Activated naive CD4-positive, alpha-beta T cell treated with anti-CD3 and anti-CD28 coated beads, Interleukin-2, amount 50 U/mL, for 72 hours (primary cell): ENCODE results near the gene LAX1. TPM values are rescaled to one million over a fixed set of nuclear protein-coding genes. Genes with fewer than 3 reads are reported as not detected.
"Not testable (repeated sequence)": the region's sequence is repeated elsewhere in the genome, so short reads cannot be mapped to it uniquely, and the experiment has no call there.

ENCODE experiments used
- ATAC-seq, 2 donors: fragments of 150-1000 bp; cut with Tn5 transposase; 2 replicates each; pipeline ENCODE4 v1.10.0; 2021; ENCODE audit warnings: mild to moderate bottlenecking in 2 of 2, moderate library complexity in 2 of 2
- DNase-seq, 2 donors: peaks; one replicate each; pipeline ENCODE4 v3.0.0; 2021 to 2022; ENCODE audit warnings: low spot score in 2 of 2
- H3K27ac Mint-ChIP-seq, 2 donors: one replicate each; pipeline ENCODE4 v1.8.0; 2022; ENCODE audit warnings: mild to moderate bottlenecking in 2 of 2, mixed read lengths in 2 of 2
- H3K36me3 Mint-ChIP-seq, 2 donors: one replicate each; pipeline ENCODE4 v1.8.0; 2022; ENCODE audit warnings: mixed read lengths in 2 of 2
- H3K9me3 Mint-ChIP-seq, 2 donors: one replicate each; pipeline ENCODE4 v1.8.0; 2022; ENCODE audit warnings: mixed read lengths in 2 of 2
- total RNA-seq, 2 donors: library from RNA; stranded (reverse); gene quantifications; one replicate each; pipeline ENCODE4 v1.2.3, GENCODE V29; 2022

Gene LAX1, protein sequence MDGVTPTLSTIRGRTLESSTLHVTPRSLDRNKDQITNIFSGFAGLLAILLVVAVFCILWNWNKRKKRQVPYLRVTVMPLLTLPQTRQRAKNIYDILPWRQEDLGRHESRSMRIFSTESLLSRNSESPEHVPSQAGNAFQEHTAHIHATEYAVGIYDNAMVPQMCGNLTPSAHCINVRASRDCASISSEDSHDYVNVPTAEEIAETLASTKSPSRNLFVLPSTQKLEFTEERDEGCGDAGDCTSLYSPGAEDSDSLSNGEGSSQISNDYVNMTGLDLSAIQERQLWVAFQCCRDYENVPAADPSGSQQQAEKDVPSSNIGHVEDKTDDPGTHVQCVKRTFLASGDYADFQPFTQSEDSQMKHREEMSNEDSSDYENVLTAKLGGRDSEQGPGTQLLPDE
- 10 to 100 TPM; 12.3 to 20.4 TPM for total RNA-seq

DNA sequence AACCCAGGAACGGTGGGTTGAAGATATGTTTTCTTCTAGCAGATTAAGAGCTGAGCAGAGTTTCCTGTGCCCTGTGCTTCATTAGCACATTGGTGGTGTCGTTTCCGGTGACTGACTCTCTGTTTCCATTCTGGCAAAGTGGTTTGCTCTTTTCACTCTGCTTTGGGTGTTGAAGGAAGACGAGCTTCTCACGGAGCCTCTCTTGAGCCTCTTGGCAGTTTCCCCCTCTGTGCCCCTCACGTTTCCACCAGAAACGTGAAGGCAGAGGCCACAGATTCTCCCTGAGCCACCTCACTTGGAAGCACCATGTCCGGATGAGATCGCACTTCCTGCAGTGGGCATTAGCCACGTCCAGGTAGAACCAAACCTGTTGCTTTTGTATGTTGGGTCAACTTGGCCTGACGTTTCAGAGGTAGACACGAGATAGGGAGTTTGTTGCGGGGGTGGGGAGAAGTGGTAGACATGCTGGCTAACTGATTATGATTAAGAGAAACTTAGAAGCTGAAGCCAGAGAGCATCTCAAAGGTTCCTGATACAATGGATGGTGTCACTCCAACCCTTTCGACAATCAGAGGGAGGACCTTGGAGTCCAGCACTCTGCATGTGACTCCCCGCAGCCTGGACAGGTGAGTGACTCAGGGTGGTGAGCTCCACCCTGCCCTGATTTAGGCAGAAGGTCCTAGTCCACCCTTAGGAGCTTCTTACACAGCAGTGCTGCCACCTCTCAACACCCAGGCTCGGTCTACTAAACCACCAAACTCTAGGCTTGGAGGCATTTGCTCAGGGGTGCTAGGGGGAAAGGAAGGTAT lies at the start of gene LAX1:
LAX1 (plus strand) TSS at position 155 of the 809 bp plus-strand sequence; CDS start at position 538, 383 bp downstream.
- peaks cover 16 to 25% of the 10 kb centered on the region in 2 donors for H3K36me3 Mint-ChIP-seq
- DNase-seq, result peak; percentile 72 to 85
- H3K9me3 Mint-ChIP-seq, result no peaks in the 10 kb centered on the region
- ATAC-seq, result peak; percentile 84 to 91
- H3K27ac Mint-ChIP-seq, result peak within 1 kb of the TSS; percentile 98

DNA sequence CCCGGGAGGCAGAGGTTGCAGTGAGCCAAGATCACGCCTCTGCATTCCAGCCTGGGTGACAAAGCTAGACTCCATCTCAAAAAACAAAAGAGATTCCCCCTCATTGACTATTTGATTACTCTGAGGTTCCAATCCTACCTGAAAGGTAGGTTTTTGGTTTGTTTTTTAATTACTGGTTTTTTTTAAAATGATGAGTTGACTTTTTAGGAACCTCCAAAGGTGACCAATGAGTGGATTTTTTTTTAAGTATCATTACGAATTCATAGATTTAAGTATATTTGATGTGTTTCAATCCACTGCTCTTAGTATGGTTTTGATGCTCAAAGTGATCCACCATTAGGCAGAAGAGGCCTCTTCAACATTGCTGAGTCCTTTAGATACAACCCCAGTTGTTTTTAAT lies 47.9 kb upstream of the LAX1 start:
- Mint-ChIP-seq H3K36me3 (peaks cover 0 to 6% of the 10 kb centered on the region in 2 donors), H3K27ac (no peak overlapping the region), H3K9me3 (no peaks in the 10 kb centered on the region)
- no peak for ATAC-seq
- no peak for DNase-seq

DNA sequence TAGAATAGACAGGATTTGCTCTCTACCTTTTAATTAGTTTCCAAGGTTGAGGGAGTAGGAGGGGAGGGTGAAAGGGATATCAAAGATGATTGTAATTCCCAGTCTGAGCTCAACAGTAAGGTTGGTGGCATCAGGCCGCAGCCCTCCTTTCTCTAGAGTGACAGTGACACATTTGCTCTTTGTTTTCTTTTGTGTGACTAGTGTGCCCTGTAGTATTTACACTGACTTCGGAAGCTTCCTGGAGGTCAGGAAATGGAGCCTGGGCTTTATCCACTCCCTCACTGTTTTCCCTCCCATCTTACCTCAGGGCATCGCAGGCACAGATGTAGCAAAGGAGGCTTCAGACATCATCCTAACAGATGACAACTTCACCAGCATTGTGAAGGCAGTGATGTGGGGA lies 44.7 kb upstream of the LAX1 start:
- no peak overlapping the region for H3K27ac Mint-ChIP-seq
- peaks cover 0 to 12% of the 10 kb centered on the region in 2 donors for H3K36me3 Mint-ChIP-seq
- ATAC-seq (no peak), DNase-seq (no peak)
- no peaks in the 10 kb centered on the region for H3K9me3 Mint-ChIP-seq

DNA sequence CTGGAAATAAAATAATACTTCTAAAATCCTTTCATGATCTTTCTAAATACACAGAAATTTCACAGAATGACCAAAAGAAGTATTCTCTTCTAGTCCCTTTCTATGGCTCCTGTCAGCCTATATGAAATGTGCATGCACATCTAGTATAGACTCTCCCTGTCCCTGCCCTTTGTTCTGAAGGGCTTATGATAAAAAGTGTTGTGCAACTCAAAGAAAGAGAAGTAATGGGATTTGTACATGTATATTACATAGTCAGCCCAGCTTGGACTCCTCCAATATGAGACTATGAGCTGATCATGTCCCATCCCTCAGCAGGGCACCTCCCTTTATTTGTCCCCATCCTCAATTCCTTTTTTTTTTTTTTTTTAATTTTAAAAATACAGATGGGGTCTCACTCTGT lies 42.1 kb upstream of the LAX1 start:
- Mint-ChIP-seq H3K27ac (no peak overlapping the region), H3K36me3 (peaks cover 4 to 18% of the 10 kb centered on the region in 2 donors), H3K9me3 (no peaks in the 10 kb centered on the region)
- ATAC-seq, result no peak
- no peak for DNase-seq

DNA sequence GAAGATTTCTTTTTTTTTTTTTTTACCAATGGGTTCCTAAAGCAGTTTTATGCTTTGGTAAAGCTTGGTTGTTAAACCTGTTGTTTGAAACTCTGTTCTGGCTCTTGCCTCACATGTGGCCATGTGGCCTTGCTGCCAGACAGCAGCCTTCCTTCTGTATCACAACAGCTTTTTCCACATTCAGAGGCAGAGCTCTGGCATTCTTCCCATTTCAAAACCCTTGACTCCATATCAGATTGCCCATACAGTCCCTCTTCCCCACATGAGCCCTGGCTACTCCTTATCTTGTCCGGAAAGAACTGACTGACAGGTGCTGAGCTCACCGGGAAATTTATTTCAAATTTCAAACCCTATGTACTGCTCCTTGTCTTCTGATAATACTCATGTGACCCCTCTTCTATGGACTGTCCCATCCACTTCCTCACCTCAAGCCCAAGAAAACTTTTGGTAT lies 38.5 kb upstream of the LAX1 start:
- ATAC-seq (no peak), DNase-seq (no peak)
- no peaks in the 10 kb centered on the region for H3K9me3 Mint-ChIP-seq
- peaks cover 4 to 15% of the 10 kb centered on the region in 2 donors for H3K36me3 Mint-ChIP-seq
- H3K27ac Mint-ChIP-seq, result peak overlapping the region; percentile 15 to 62

DNA sequence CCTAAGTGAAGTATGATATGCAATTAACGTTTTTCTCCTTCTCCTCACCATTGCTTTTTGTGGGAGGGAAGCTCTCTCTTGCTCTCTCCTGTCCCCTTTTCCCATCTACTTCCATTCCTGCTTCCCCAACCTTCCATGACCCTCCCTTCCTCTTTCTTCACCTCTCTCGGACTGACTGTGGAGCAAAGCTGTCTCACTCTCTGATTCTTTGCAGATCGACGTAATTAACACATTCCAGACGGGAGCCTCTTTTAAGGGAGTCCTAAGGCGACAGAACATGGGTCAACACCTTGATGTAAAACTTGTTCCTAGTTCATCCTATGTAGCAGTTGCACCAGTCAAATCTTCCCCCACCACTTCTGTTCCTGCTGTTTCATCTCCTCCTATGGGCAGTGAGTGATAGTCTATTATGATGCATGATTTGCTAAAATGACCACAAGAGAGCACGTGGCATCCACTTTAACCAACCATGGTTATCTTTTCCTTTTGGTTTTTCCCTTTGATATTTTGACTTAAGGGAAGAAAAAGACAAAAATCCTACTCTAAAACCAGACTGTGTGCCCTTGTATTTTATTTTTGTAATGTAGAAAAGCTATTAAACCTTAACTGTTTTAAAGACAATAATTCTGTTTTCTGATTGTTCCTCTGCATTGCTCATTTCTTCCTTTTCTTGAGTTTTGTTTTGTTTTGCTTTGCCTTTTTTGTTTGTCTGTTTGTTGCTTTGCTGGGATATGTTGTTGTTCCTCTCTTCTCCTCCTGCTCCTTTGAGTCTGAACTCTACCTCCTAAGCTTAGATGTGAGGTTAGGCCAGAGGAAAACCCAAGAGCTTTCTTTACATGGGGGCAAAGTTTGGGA lies 31.7 kb upstream of the LAX1 start:
- Mint-ChIP-seq H3K27ac (no peak overlapping the region), H3K36me3 (no peaks in the 10 kb centered on the region), H3K9me3 (no peaks in the 10 kb centered on the region)
- ATAC-seq, result peak in 1 of 2 donors; percentile 67
- no peak for DNase-seq

DNA sequence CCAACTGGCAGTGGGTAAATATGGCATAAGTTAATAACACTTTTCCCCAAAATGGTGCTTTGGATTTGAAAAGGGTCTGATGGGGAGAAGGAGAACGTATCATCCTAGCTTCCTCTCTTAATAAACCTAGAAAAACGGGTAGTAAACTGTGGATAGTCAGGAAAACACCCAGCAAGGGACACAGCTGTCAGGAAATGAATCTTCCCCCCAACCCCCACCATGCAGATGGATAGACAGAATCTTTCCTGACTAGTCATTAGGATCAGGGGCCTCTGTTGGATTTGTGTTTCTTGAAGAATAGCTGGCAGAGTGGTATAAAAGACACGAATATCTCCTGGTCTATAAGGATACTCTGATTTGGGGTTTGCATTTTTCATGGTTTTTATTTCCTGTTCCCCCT lies 22.5 kb upstream of the LAX1 start:
- Mint-ChIP-seq H3K27ac (no peak overlapping the region), H3K9me3 (peaks cover 0 to 13% of the 10 kb centered on the region in 2 donors), H3K36me3 (peaks cover 0 to 32% of the 10 kb centered on the region in 2 donors)
- no peak for ATAC-seq
- no peak for DNase-seq

DNA sequence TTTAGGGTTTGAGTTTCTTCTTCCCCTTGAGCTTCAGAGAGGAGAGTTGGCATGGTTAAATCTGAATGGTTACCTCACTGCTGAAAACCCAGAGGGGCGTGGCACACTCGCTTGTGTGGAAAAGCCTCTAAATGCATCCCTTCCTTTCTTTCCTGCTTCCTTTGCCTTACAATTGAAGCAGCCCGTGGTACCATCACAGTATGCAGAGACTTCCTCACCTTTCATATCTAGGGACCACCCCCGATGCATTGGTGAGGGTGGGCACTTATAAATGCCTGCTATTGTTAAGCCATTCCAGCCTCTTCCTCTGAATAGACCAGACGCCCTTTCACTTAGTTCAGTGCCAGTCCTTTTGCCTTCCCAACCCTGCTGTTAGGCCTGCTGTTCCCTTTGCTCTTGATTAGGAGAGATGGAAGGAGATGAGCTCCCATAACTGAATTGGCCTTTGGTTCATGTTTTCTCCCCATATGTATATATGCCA lies 21.9 kb upstream of the LAX1 start:
- no peak overlapping the region for H3K27ac Mint-ChIP-seq
- no peak for DNase-seq
- ATAC-seq, result no peak
- H3K36me3 Mint-ChIP-seq, result peaks cover 0 to 32% of the 10 kb centered on the region in 2 donors
- H3K9me3 Mint-ChIP-seq, result peaks cover 0 to 13% of the 10 kb centered on the region in 2 donors

DNA sequence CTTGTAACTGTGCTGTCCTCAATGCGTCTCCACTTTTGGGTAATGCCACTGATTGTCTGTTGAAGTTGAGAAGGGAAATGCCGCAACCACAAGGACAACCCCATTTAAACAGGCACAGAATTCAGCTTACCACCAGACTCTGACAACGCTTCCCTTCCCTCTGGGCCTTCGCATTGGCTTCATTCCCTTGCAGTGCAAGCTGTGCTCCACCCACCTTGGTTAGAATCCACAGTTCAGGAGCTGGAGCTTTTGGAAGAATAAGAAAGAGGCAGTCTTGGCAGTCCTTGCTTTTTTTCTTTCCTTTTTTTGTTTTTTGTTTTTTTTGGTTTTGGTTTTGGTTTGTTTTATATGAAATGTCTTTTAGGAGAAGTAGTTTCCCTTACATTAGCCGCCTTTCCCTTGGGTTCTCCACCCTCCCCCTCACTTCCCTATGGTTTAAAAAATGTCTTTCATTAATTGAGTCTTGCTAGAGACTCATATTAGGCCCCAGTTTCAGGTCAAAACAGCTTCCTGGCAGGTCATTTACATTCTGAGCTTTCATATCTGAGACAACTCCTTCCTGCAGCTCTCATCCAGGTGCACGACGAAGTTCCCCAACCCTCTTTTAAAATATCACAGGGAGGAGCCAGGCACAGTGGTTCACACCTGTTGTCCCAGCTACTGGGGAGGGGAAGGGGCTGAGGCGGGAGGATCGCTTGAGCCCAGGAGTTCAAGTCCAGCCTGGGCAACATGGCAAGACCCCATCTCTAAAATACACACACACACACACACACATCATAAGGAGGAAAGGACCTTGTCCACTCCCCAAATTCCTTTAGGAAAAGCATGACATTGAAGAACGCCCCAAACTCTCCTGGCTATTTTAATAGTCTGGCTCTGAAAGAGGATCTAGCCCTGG lies 20.7 kb upstream of the LAX1 start:
- ATAC-seq (peak; percentile 50 to 88), DNase-seq (no peak)
- Mint-ChIP-seq H3K36me3 (peaks cover 0 to 32% of the 10 kb centered on the region in 2 donors), H3K27ac (peak overlapping the region; percentile 86 to 91), H3K9me3 (peaks cover 0 to 13% of the 10 kb centered on the region in 2 donors)

DNA sequence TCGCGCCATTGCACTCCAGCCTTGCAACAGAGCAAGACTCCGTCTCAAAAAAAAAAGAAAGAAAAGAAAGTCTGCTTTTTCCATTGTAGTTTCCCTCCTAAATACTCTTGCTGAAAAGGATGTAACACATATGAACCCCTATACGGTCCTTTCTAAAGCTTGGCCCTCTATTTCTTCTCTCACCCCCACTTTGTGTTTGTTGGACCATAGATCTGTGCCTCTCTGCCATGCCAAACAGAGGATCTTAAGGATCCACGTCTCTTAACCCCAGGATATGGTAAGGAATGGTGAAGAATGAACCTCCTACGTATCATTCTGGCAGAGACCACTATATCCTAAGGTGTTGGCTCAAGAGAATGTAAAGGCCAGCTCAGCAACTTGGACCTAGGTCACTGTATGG lies 18.7 kb upstream of the LAX1 start:
- Mint-ChIP-seq H3K36me3 (peaks cover 0 to 18% of the 10 kb centered on the region in 2 donors), H3K27ac (peak overlapping the region in 1 of 2 donors; percentile 13), H3K9me3 (peaks cover 0 to 13% of the 10 kb centered on the region in 2 donors)
- ATAC-seq (no peak), DNase-seq (no peak)

DNA sequence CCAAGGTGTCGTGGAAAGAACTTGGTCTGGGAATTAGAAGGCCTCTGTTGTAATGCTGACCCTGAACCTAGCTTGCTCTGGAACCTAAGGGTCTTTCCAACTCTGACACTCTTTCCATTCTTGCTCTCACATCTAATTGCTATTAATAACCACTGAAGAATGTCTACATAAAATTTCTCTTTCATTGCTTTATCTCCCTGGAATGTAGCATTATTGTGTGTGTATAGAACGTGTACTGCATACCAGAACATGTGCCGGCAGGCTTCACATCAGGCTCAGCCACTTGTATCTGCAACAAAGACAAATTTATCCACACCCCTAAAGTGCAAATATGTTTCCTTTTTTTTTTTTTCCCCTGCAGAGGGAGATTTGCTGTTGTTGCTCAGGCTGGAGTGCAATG lies 13.9 kb upstream of the LAX1 start:
- DNase-seq (no peak), ATAC-seq (no peak)
- Mint-ChIP-seq H3K27ac (no peak overlapping the region), H3K9me3 (no peaks in the 10 kb centered on the region), H3K36me3 (no peaks in the 10 kb centered on the region)

DNA sequence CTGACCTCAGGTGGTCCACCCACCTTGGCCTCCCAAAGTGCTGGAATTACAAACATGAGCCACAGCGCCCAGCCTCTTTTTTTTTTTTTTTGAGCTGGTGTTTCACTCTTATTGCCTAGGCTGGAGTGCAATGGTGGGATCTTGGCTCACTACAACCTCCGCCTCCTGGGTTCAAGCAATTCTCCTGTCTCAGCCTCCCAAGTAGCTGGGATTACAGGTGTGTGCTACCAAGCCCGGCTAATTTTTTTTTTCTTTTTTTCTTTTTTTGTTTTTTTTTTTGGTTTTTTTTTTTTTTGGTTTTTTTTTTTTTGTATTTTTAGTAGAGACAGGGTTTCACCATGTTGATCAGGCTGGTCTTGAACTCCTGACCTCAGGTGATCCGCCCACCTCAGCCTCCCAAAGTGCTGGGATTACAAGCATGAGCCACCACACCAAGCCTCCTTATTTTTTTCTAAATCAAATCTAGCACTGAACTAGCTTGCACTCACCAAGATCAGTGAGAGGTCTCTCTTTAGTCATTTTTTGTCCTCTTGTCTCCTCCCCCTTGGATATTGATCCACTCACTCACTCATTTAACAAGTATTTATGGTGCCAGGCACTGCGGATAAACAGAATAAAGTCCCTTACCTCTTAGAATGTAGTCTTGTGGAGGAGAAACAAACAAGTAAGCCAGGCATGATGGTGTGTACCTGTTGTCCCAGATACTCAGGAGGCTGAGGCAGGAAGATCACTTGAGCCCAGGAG lies 13.2 kb upstream of the LAX1 start:
- not testable (repeated sequence) for H3K9me3 Mint-ChIP-seq, DNase-seq, H3K27ac Mint-ChIP-seq, ATAC-seq, H3K36me3 Mint-ChIP-seq

DNA sequence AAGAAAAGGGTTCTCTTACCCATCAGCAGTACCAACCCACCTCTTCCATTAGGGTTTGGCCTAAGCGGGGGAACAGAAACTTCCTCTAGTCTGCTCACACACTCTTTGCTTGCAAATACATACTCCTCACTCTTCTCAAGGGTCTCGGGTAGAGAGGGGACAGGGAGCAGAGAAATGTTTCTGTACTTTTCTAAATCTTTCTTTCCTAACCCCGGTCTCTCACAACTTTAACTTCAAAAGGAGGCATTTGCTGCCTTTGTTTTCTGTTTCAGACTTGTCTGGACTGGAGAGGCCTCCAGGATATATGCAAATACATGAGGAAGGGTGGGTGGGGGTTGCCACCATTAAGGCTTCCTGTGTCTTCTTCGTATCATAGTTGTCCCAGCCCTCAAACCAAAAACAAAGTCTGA lies 10.5 kb upstream of the LAX1 start:
- DNase-seq (no peak), ATAC-seq (peak; percentile 52 to 74)
- H3K27ac Mint-ChIP-seq, result peak overlapping the region; percentile 91 to 95
- no peaks in the 10 kb centered on the region for H3K9me3 Mint-ChIP-seq
- H3K36me3 Mint-ChIP-seq, result no peaks in the 10 kb centered on the region

DNA sequence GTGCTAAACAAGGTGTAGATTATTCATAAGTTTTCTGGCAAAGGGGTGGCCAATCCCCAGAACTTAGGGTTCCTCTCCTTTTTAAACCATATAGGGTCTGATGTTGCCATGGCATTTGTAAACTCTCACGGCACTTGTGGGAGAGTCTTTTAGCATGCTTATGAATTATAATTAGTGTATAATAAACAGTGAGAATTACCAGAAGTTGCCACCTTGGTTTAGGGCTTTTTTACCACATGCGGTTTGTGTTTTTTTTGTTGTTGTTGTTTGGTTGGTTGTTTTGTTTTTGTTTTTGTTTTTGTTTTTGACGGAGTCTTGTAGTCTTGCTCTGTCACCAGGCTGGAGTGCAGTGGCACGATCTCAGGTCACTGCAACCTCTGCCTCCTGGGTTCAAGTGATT lies 8.9 kb upstream of the LAX1 start:
- H3K27ac Mint-ChIP-seq, result peak overlapping the region in 1 of 2 donors; percentile 44

DNA sequence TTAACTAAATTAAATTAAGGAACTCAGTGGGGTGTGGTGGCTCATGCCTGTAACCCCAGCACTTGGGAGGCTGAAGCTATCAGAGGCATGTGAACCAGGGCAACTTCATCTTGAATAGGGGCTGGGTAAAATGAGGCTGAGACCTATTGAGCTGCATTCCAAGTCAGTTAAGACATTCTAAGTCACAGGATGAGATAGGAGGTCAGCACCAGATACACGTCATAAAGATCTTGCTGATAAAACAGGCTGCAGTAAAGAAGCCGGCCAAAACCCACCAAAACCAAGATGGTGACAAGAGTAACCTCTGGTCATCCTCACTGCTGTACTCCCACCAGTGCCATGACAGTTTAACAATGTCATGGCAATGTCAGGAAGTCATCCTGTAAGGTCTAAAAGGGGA lies 6.2 kb upstream of the LAX1 start:
- H3K27ac Mint-ChIP-seq, DNase-seq, ATAC-seq, H3K9me3 Mint-ChIP-seq, H3K36me3 Mint-ChIP-seq: not testable (repeated sequence)

More for the DNA sequence above, 8.9 kb upstream of the LAX1 start:
- no peaks in the 10 kb centered on the region for H3K36me3 Mint-ChIP-seq
- no peak for ATAC-seq
- DNase-seq, result no peak
- H3K9me3 Mint-ChIP-seq, result no peaks in the 10 kb centered on the region
